ENCODE results near the gene SMARCE1.

DNA sequence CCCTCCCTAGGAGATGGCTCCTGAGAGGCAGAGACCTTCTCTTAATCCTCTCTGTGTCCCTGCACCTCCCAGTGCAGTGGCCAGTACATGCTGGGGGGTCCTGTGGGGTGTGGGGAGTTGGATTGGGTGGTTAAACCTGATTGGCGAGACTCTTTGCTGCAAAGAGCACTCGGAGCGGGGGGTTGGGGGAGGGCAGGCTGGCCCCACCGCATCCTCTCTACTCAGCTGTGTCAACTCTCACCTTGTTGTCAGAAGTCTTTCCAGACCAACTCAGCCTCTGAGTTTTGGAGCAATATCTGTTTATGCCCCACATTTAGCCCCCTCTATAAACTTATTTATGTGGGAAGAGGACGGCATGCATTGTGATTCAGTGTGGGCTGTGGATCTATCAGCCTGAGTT, 40.0 kb downstream of the SMARCE1 start:
- TF ChIP-seq GATA2 (IDR thresholded peaks at IDR 0.05; ENCODE audit: low read depth, low read length) (no peak), GATA3 (IDR thresholded peaks at IDR 0.05; ENCODE audit: low read depth, low read length) (no peak)

All from SH-SY5Y (cell line).